ENCODE measurements around the gene AHCYL2.

Gene AHCYL2

GRCh38 chr7:129224251-129225205, at the start of gene AHCYL2:
Gene AHCYL2, plus strand, starts transcription at chr7:129225030.
- Histone ChIP-seq H3K9me3 (ENCODE audit: insufficient read depth, low read depth, low read length) (no peaks in the 10 kb centered on the region), H3K36me3 (ENCODE audit: insufficient read depth, low read depth, low read length) (no peaks in the 10 kb centered on the region), H3K4me3 (ENCODE audit: low read length) (peak within 1 kb of the TSS; percentile 93), H3K9ac (ENCODE audit: low read depth, low read length) (peak within 1 kb of the TSS; percentile 73), H3K27me3 (ENCODE audit: insufficient read depth, low read length) (peaks cover 12% of the 10 kb centered on the region; the same call in 1 of the 2 replicates), H3K4me1 (ENCODE audit: insufficient read depth, low read length) (peaks cover 10% of the 10 kb centered on the region; the same call in 1 of the 2 replicates), H3K27ac (ENCODE audit: low read length) (peak within 1 kb of the TSS; percentile 58)

GRCh38 chr7:129176916-129177710, 47.7 kb upstream of the AHCYL2 start:
- Histone ChIP-seq H3K9ac (ENCODE audit: low read depth, low read length) (no peak overlapping the region), H3K27me3 (ENCODE audit: insufficient read depth, low read length) (no peaks in the 10 kb centered on the region), H3K4me1 (ENCODE audit: insufficient read depth, low read length) (no peaks in the 10 kb centered on the region), H3K9me3 (ENCODE audit: insufficient read depth, low read depth, low read length) (no peaks in the 10 kb centered on the region; the same call in 1 of the 2 replicates), H3K36me3 (ENCODE audit: insufficient read depth, low read depth, low read length) (no peaks in the 10 kb centered on the region), H3K4me3 (ENCODE audit: low read length) (no peak overlapping the region), H3K27ac (ENCODE audit: low read length) (no peak overlapping the region)

DNA sequence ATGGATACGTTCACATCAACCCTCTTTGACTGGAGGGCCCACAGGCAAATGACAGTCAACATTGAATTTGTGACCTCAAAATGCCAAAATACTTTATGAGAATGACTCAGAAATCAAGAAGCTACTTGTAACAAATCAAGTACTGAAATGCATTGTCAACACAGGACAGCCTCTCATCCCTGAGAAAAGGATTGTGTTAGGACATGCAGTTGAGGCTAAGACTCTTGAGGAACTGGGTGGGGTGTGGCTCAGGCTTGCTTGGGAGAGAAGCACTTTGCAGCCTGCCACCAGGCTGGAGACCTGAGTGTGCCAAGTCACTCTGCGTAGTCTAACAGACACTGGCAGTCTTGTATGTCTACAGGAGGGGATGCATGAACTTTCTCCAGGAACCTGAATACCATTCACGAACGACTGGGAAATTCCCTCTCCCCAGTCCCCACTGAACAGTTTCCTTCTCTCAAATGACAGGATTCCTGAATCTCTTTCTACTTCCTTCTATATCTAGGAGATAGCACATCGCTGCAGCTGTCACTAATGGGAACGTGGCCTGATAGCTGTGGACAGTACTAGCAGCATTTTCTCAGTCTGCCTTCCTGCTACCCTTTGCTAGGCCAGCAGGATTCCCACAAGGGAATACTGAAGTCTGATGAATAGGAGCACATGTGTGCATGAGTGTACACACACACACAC, 39.7 kb upstream of the AHCYL2 start:
- Histone ChIP-seq H3K27ac (ENCODE audit: low read length) (no peak overlapping the region), H3K9me3 (ENCODE audit: insufficient read depth, low read depth, low read length) (no peaks in the 10 kb centered on the region; the same call in 1 of the 2 replicates), H3K4me3 (ENCODE audit: low read length) (no peak overlapping the region), H3K9ac (ENCODE audit: low read depth, low read length) (no peak overlapping the region), H3K4me1 (ENCODE audit: insufficient read depth, low read length) (peaks cover 3% of the 10 kb centered on the region; the same call in 1 of the 2 replicates), H3K27me3 (ENCODE audit: insufficient read depth, low read length) (peaks cover 18% of the 10 kb centered on the region), H3K36me3 (ENCODE audit: insufficient read depth, low read depth, low read length) (no peaks in the 10 kb centered on the region)

GRCh38 chr7:129186749-129187260, 38.0 kb upstream of the AHCYL2 start:
- Histone ChIP-seq H3K9ac (ENCODE audit: low read depth, low read length) (no peak overlapping the region), H3K27ac (ENCODE audit: low read length) (no peak overlapping the region), H3K4me1 (ENCODE audit: insufficient read depth, low read length) (peaks cover 3% of the 10 kb centered on the region; the same call in 1 of the 2 replicates), H3K4me3 (ENCODE audit: low read length) (no peak overlapping the region; the same call in 1 of the 2 replicates), H3K27me3 (ENCODE audit: insufficient read depth, low read length) (peaks cover 19% of the 10 kb centered on the region), H3K36me3 (ENCODE audit: insufficient read depth, low read depth, low read length) (no peaks in the 10 kb centered on the region), H3K9me3 (ENCODE audit: insufficient read depth, low read depth, low read length) (no peaks in the 10 kb centered on the region; the same call in 1 of the 2 replicates)

DNA sequence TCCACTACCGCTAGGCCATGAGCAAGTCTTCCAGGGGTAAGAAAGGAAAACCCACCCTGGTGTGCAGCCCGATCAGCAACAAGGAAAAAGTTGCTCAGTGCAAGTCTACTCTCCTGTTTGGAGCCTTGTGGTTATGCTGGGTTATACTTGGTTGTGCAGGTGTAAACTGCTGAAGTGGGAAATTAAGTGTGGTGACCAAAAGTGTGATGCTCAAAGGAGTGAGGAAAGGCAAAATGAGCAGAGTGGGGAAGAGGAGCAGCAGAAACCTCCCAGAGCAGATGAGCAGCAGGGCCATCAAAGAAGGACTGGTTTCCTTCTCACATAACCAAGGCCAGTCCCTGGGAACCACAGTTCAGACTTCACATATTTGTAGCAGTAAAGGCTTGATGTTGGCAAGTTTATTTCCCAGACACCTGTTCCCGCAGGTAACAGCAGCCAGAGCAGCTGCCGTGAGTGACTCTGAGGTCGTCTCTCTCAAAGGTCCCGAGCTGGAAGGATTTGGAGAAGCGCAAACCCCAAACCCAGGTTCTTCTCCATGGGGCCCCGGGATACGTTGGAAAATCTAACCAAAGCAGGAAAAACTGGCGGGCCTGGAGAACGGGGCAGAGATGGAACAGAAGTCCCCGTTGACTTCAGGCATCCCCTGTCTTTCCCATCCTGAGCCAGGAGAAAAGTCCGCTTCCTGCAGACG, 37.0 kb upstream of the AHCYL2 start:
- peak overlapping the region; percentile 89; the same call in 1 of the 2 replicates for H3K9ac ChIP-seq (ENCODE audit: low read depth, low read length)
- H3K27me3 ChIP-seq (ENCODE audit: insufficient read depth, low read length): peaks cover 19% of the 10 kb centered on the region
- peaks cover 3% of the 10 kb centered on the region; the same call in 1 of the 2 replicates for H3K4me1 ChIP-seq (ENCODE audit: insufficient read depth, low read length)
- H3K27ac ChIP-seq (ENCODE audit: low read length): no peak overlapping the region
- H3K9me3 ChIP-seq (ENCODE audit: insufficient read depth, low read depth, low read length): no peaks in the 10 kb centered on the region
- H3K36me3 ChIP-seq (ENCODE audit: insufficient read depth, low read depth, low read length): peaks cover 4% of the 10 kb centered on the region; the same call in 1 of the 2 replicates
- H3K4me3 ChIP-seq (ENCODE audit: low read length): peak overlapping the region; percentile 79

DNA sequence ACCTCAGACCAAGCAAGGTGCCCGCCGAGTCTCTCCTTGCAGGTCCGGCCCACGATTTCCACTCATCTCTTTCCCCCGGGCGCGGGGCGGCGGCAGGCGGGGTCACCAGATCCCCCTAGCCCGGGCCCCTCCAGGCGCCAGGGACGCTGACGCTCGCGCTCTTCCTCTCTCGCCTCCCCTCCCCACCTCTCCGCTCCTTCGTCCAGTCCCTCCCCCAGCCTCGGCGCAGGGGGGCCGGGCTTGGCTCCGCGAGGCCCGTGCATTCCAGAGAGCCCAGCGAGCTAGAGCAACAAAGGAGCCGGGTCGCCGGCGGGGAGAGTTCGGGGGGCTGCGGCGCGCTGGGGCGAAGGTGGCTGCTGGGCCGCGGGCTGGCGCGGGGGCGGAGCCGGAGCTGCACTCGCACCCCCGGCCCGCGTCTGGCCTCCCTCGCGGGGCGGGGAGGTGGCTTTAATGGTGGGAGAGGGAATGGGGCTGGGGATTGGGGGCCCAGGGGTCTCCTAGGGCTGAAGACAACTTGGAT, 36.4 kb upstream of the AHCYL2 start, which contains the start of gene SMO:
TSS of gene SMO (plus strand) at position 262 of the 520 bp plus-strand sequence. CDS start 519 bp downstream, outside the sequence.
- H3K27ac ChIP-seq (ENCODE audit: low read length): peak within 1 kb of the TSS; percentile 62
- peak within 1 kb of the TSS; percentile 89; the same call in 1 of the 2 replicates for H3K9ac ChIP-seq (ENCODE audit: low read depth, low read length)
- peaks cover 19% of the 10 kb centered on the region for H3K27me3 ChIP-seq (ENCODE audit: insufficient read depth, low read length)
- H3K9me3 ChIP-seq (ENCODE audit: insufficient read depth, low read depth, low read length): no peaks in the 10 kb centered on the region
- peaks cover 7% of the 10 kb centered on the region; the same call in 1 of the 2 replicates for H3K36me3 ChIP-seq (ENCODE audit: insufficient read depth, low read depth, low read length)
- H3K4me3 ChIP-seq (ENCODE audit: low read length): peak within 1 kb of the TSS; percentile 79
- peaks cover 3% of the 10 kb centered on the region; the same call in 1 of the 2 replicates for H3K4me1 ChIP-seq (ENCODE audit: insufficient read depth, low read length)

GRCh38 chr7:129188892-129189660, 35.8 kb upstream of the AHCYL2 start:
- H3K27me3 ChIP-seq (ENCODE audit: insufficient read depth, low read length): peaks cover 19% of the 10 kb centered on the region
- peaks cover 7% of the 10 kb centered on the region; the same call in 1 of the 2 replicates for H3K36me3 ChIP-seq (ENCODE audit: insufficient read depth, low read depth, low read length)
- H3K4me3 ChIP-seq (ENCODE audit: low read length): peak overlapping the region; percentile 79
- H3K9ac ChIP-seq (ENCODE audit: low read depth, low read length): peak overlapping the region; percentile 89; the same call in 1 of the 2 replicates
- H3K9me3 ChIP-seq (ENCODE audit: insufficient read depth, low read depth, low read length): no peaks in the 10 kb centered on the region
- H3K4me1 ChIP-seq (ENCODE audit: insufficient read depth, low read length): peaks cover 3% of the 10 kb centered on the region; the same call in 1 of the 2 replicates
- peak overlapping the region; percentile 62 for H3K27ac ChIP-seq (ENCODE audit: low read length)

- Histone ChIP-seq H3K4me1 (ENCODE audit: insufficient read depth, low read length) (peaks cover 3% of the 10 kb centered on the region; the same call in 1 of the 2 replicates), H3K9me3 (ENCODE audit: insufficient read depth, low read depth, low read length) (no peaks in the 10 kb centered on the region), H3K27ac (ENCODE audit: low read length) (no peak overlapping the region), H3K4me3 (ENCODE audit: low read length) (peak overlapping the region; percentile 79), H3K36me3 (ENCODE audit: insufficient read depth, low read depth, low read length) (peaks cover 7% of the 10 kb centered on the region; the same call in 1 of the 2 replicates), H3K27me3 (ENCODE audit: insufficient read depth, low read length) (peaks cover 19% of the 10 kb centered on the region), H3K9ac (ENCODE audit: low read depth, low read length) (peak overlapping the region; percentile 89; the same call in 1 of the 2 replicates)
These were observed 35.0 kb upstream of the AHCYL2 start for GRCh38 chr7:129189661-129190310.

DNA sequence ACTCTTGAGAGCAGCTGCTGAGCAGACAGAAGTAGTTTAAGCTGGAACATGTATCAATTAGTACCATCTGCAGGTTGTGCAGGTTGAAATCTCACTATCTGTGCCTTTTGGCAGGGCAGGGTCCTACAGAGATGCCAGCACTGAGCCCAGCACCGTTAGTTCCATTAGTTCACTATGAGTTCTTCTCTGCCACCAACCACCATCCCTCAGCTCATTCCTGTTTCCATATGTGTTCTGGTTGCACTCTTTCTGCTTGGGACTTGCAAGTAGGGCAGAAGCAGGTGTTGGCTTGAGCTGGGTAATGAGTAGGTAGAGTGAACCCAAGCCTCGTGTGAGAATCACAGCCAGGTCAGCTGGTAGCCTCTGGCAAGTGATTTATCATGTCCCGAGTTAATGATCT, 33.6 kb upstream of the AHCYL2 start:
- Histone ChIP-seq H3K9me3 (ENCODE audit: insufficient read depth, low read depth, low read length) (no peaks in the 10 kb centered on the region), H3K27me3 (ENCODE audit: insufficient read depth, low read length) (peaks cover 19% of the 10 kb centered on the region), H3K4me1 (ENCODE audit: insufficient read depth, low read length) (peaks cover 3% of the 10 kb centered on the region; the same call in 1 of the 2 replicates), H3K36me3 (ENCODE audit: insufficient read depth, low read depth, low read length) (peaks cover 11% of the 10 kb centered on the region; the same call in 1 of the 2 replicates), H3K27ac (ENCODE audit: low read length) (no peak overlapping the region), H3K9ac (ENCODE audit: low read depth, low read length) (no peak overlapping the region), H3K4me3 (ENCODE audit: low read length) (no peak overlapping the region)

Data from iPS-20b (cell line).